Right lobe of liver (tissue), 6 donors: ENCODE data around the gene LDLR. TPM values are rescaled to one million over a fixed set of nuclear protein-coding genes. Genes with fewer than 3 reads are reported as not detected.

Experiments
- ATAC-seq, 4 donors: fragments of 200-7000 bp; cut with Tn5 transposase; one replicate each; pipeline ENCODE4 v1.9.1; 2020; ENCODE audit warnings: mild to moderate bottlenecking in 4 of 4, moderate library complexity in 4 of 4
- DNase-seq, 3 donors: peaks; one replicate each; pipeline ENCODE4 v3.0.0-alpha.2; 2020
- H3K27ac ChIP-seq, 3 donors: fragments of 200-600 bp; one replicate each; pipeline ENCODE4 v1.8.0; 2022
- H3K27me3 ChIP-seq, 2 donors: fragments of 200-600 bp; one replicate each; pipeline ENCODE4 v1.8.0; 2022
- H3K36me3 ChIP-seq, 4 donors: fragments of 200-600 bp; sonication (generic) in 1 of 4; one replicate each; pipeline versions ENCODE4 v1.5.1 to v1.8.0; 2017 to 2022; ENCODE audit warnings: control low read depth in 1 of 4
- H3K4me1 ChIP-seq, 4 donors: fragments of 200-600 bp; sonication (generic) in 1 of 4; one replicate each; pipeline versions ENCODE4 v1.5.1 to v1.8.0; 2017 to 2022; ENCODE audit warnings: control low read depth in 1 of 4
- H3K4me3 ChIP-seq, 3 donors: fragments of 200-600 bp; one replicate each; pipeline ENCODE4 v1.8.0; 2022
- H3K9me3 ChIP-seq, 4 donors: fragments of 200-600 bp; sonication (generic) in 1 of 4; one replicate each; pipeline versions ENCODE4 v1.5.1 to v1.8.0; 2017 to 2022; ENCODE audit warnings: control low read depth in 1 of 4
- CTCF ChIP-seq, 4 donors: fragments of 200-600 bp in 3 of 4; fragments of 450-650 bp in 1 of 4; IDR thresholded peaks; one replicate each; pipeline versions ENCODE4 v1.5.1 to v1.8.0; 2016 to 2022; ENCODE audit warnings: antibody characterized with exemption in 4 of 4, mild to moderate bottlenecking in 2 of 4
- POLR2A ChIP-seq: fragments of 450-650 bp; IDR thresholded peaks from one replicate; pipeline ENCODE4 v1.6.1; 2017; ENCODE audit warnings: antibody characterized with exemption, mild to moderate bottlenecking
- WGBS: methylation state at CpG from one replicate; pipeline ENCODE4 v1.1.6; 2018; ENCODE audit warnings: low coverage, low lambda C conversion rate; ENCODE audit not compliant: insufficient coverage; ENCODE audit errors: missing lambda C conversion rate; 5-methylcytosine and 5-hydroxymethylcytosine counted together
- intact Hi-C, 2 donors: fragments of 100-400 bp; cut with DNase I; formaldehyde crosslinking; loops; one replicate each; pipeline versions ENCODE4 v1.11.2 to v1.14.1; 2022
- total RNA-seq, 6 experiments: library from RNA; depleted of rRNA in 2 of 6; stranded (reverse); fragments of >200 nt in 2 of 6; fragmentation: NEBNext Ultra II Directional in 3 of 6; extraction: Animal tissue kit (Norgen Biotek cat#: 25700) in 3 of 6; gene quantifications; one replicate each; pipeline versions ENCODE4 v1.1.0 to v1.2.4, GENCODE V29; 2016 to 2023
- donor health status: DM: no; HTN: yes; CAD: no.
- donor health status: DM: no; HTN: no; CAD: no.
- donor health status: DM: no; HTN: no; CAD: no.
- donor health status: DM: no; HTN: yes; CAD: no.
- donor health status: DM: no; HTN: yes; CAD: no.

LDLR gene
- total RNA-seq, 6 experiments from 2014 or later: 8.6 to 117 (median 26.8) TPM

GRCh38 chr19:11165486-11166030 is 76.3 kb downstream of the LDLR start:
- H3K27me3 ChIP-seq: no peaks in the 10 kb centered on the region
- peaks cover 0 to 28% (median 11%) of the 10 kb centered on the region in 4 donors for H3K36me3 ChIP-seq
- H3K27ac ChIP-seq: peak overlapping the region; percentile 26 to 76 (median 48)
- H3K9me3 ChIP-seq: no peaks in the 10 kb centered on the region
- H3K4me1 ChIP-seq: peaks cover 0 to 11% (median 4%) of the 10 kb centered on the region in 4 donors
- ATAC-seq (peak in 1 of 4 donors; percentile 10), DNase-seq (no peak)
- WGBS: 76% methylated on average over 12 of the region's 13 CpGs
- intact Hi-C loops: no loop called here
- peak overlapping the region in 1 of 3 donors; percentile 36 for H3K4me3 ChIP-seq
- TF ChIP-seq POLR2A: no peak
- TF ChIP-seq CTCF (IDR thresholded peaks at IDR 0.05): no peak

- Histone ChIP-seq H3K27ac (peak overlapping the region in 2 of 3 donors; percentile 1 to 76), H3K4me3 (no peak overlapping the region), H3K27me3 (no peaks in the 10 kb centered on the region), H3K36me3 (peaks cover 0 to 30% (median 11%) of the 10 kb centered on the region in 4 donors), H3K4me1 (peaks cover 0 to 16% (median 7%) of the 10 kb centered on the region in 4 donors), H3K9me3 (no peaks in the 10 kb centered on the region)
- DNase-seq (no peak), ATAC-seq (no peak)
- intact Hi-C loops: no loop called here
- whole genome bisulfite sequencing: 79% methylated on average over 19 of the region's 26 CpGs
- no peak for TF ChIP-seq CTCF (IDR thresholded peaks at IDR 0.05)
- TF ChIP-seq POLR2A: no peak
These were observed 77.2 kb downstream of the LDLR start for GRCh38 chr19:11166281-11167142.

GRCh38 chr19:11168568-11168967 is 79.3 kb downstream of the LDLR start:
- Histone ChIP-seq H3K27ac (no peak overlapping the region), H3K36me3 (peaks cover 0 to 41% (median 13%) of the 10 kb centered on the region in 4 donors), H3K27me3 (no peaks in the 10 kb centered on the region), H3K9me3 (no peaks in the 10 kb centered on the region), H3K4me1 (peaks cover 0 to 25% (median 8%) of the 10 kb centered on the region in 4 donors), H3K4me3 (no peak overlapping the region)
- DNase-seq (no peak), ATAC-seq (peak in 1 of 4 donors; percentile 12)
- WGBS: 93% methylated on average over 7 of the region's 7 CpGs
- intact Hi-C loops: no loop called here
- TF ChIP-seq POLR2A (no peak), CTCF (IDR thresholded peaks at IDR 0.05) (no peak)

- H3K4me1 ChIP-seq: peaks cover 0 to 25% (median 8%) of the 10 kb centered on the region in 4 donors
- WGBS: 86% methylated on average over 8 of the region's 31 CpGs
- peak overlapping the region; percentile 33 to 70 (median 53) for H3K27ac ChIP-seq
- peaks cover 0 to 50% (median 16%) of the 10 kb centered on the region in 4 donors for H3K36me3 ChIP-seq
- H3K4me3 ChIP-seq: no peak overlapping the region
- intact Hi-C loops: no loop called here
- H3K9me3 ChIP-seq: no peaks in the 10 kb centered on the region
- DNase-seq: no peak
- TF ChIP-seq CTCF (IDR thresholded peaks at IDR 0.05): no peak
- TF ChIP-seq POLR2A: no peak
- peak in 3 of 4 donors; percentile 16 to 17 (median 16) for ATAC-seq
- no peaks in the 10 kb centered on the region for H3K27me3 ChIP-seq
These were observed 80.8 kb downstream of the LDLR start for GRCh38 chr19:11169896-11170678.
